HG02571 (cell line): Measurements from ENCODE around the gene CTNNA1.

Experiments used
- ATAC-seq: cut with Tn5 transposase; IDR thresholded peaks from one replicate; pipeline ENCODE4 v1.9.1; 2021; ENCODE audit warnings: mild to moderate bottlenecking, moderate library complexity; ENCODE audit not compliant: unreplicated experiment

CTNNA1 gene

DNA sequence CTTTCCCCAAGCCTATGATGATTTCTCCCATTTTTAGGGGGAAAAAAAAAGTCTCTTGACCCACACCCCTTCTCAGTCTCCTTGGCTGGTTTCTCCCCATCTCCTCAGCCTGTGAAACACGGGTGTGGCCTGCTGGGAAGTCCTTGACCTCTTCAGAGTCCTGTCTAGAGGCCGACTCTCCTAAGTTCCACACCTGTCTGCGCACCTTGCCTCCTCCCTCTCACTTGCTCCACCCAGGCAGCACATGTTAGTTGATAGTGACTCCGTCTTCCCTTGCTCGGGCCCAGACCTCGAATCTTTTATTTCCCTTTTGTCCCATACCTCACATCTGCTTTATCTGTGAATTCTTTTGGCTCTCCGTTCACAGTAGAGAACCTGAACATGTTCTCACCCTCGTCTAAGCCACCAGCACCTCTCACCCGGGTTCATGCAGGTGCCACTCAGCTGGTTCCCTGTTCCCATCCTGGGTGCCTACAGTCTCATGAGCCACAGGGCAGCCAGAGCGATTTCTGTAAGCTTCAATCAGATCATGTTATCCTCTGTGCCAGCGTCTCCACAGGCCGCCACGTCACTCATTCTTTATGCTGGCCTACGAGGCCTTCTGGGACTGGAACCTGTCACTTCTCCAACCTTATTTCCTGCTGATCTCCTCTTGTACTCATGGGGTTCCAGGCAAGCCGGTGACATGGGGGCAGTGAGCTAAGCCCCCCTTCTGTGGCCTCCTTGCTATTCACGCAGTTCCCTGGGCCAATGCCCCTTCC lies 173.6 kb downstream of the CTNNA1 start:
- no peak for ATAC-seq

DNA sequence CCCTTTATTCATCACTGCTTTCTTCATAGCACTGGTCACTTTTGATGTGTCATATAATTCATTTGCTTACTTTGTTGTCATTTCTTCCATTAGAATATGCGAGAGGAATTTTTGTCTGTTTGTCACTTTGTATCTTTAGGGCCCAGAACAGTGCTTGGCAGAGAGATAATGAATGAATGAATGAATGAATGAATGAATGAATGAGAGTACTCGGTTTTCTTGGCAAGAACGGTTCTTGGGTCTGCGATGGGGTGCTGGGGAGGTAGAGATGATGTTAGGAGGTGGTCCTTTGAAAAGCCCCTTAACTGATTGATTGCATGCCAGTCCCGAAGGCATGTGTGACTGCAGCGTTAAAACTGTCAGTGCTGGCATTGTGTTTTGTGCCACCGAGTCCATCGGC lies 174.3 kb downstream of the CTNNA1 start:
- ATAC-seq, result no peak

DNA sequence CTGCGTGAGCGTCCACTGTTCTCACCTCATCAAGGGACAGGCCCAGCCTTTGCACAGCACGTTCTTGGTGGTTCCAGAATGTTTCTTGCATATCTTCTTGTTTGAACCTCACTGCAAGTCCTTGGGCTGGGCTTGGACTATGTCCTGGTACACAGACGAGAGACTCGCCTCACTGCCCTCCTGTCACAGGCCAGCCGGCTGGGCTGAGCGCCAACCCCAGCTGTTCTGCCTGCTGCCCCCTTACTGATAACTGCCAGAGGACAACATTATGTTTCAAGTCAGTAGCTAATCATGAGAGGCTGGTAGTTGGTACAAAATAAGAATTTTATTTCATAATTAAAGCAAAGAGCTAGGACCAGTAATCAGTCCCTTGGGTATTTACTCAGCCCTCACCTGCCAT lies 174.8 kb downstream of the CTNNA1 start:
- ATAC-seq, result no peak

DNA sequence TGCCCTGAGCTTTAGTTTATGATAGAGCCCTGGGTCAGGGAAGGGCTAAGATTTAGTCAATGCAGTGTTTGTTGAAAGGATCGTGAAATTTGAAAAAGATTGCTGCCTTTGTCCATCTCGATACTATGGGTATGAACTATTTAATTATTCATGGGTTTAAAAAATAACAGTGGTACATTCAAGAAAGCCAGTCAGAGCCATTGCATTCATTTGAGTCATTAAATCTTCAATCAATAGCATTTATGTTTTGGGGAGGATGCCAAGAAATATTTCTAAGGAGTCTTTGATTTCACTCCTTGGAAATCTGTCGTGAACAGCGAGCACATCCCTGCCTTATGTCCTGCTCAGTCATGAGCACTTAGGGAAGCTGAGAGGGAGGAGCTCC lies 176.3 kb downstream of the CTNNA1 start:
- no peak for ATAC-seq

DNA sequence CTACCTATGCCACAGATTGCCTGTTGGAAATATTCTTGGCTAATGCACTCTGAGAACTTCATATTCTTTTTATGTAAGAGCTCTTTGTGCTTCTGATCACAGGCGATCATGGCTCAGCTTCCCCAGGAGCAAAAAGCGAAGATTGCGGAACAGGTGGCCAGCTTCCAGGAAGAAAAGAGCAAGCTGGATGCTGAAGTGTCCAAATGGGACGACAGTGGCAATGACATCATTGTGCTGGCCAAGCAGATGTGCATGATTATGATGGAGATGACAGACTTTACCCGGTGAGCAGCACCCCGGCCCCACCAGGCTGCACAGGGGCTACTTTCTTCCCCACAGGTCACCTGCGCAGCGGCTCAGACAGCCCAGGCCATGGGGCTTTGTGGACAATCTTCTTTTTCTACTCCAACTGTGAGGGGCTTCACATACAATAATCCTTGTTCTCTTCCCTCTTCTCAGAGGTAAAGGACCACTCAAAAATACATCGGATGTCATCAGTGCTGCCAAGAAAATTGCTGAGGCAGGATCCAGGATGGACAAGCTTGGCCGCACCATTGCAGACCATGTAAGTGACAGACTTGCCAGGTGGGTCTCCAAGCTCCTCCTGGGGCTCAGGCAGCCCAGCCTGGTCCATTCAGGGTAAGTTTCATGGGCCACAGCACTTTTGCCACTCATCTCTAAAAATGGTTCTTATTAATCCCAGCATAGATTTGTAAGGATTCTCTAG lies 177.3 kb downstream of the CTNNA1 start:
- ATAC-seq, result no peak

DNA sequence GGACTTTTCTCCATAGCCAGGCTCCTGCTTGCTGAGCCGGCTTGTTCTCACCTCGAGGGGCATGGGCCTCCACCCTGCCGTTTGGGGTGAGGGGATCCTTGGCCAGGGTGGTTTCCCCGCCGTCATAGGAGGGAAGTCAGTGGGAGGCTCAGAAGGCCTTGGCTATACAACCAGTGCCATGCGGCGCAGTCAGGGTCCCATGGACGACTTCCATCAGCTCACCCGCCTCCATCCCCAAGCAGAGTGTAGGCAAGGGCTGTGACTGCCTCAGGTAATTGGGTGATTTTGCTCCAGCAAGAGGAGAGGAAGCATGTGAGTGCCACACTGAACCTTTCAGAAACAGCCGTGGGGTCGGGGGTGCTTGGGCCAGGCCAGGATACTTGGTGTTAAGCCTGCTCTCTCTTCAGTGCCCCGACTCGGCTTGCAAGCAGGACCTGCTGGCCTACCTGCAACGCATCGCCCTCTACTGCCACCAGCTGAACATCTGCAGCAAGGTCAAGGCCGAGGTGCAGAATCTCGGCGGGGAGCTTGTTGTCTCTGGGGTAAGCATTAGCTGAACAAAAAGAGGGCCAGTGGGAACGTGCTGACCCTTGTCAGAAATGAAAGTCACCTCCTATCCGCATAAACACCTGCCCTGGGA lies 179.1 kb downstream of the CTNNA1 start:
- no peak for ATAC-seq

DNA sequence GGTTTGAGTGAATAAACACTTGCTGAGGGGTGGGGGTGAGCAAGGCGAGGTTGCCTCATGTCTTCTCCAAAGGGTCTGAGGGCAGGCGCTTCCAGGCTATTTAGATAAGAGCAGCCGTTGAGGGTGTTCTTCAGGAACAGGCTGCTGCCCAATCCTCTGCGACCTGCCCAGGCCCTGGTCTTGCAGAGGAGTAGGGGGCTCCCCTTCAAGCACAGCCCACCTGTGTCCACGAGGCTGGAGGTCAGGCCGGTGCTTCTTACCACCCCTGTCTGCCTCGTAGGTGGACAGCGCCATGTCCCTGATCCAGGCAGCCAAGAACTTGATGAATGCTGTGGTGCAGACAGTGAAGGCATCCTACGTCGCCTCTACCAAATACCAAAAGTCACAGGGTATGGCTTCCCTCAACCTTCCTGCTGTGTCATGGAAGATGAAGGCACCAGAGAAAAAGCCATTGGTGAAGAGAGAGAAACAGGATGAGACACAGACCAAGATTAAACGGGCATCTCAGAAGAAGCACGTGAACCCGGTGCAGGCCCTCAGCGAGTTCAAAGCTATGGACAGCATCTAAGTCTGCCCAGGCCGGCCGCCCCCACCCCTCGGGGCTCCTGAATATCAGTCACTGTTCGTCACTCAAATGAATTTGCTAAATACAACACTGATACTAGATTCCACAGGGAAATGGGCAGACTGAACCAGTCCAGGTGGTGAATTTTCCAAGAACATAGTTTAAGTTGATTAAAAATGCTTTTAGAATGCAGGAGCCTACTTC lies 180.5 kb downstream of the CTNNA1 start:
- ATAC-seq, result no peak

DNA sequence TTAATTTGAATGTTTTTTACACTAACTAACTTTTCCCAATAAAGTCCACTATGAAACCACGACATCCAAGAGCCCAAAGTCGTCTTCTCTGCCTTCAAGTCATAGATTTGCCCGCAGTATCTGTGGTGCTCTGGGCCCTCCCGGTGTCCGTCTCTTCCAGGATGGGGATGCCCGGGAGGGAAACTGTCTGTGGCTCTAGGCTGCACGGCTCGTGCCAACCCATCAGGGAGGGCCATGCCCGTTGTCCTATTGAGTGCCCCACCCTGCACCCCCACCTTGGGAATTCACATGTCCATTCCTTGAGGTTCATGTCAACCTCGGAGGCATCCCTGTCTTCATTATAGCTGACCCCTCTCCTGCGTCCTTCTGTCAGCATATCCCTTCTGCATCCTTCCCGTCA lies 181.7 kb downstream of the CTNNA1 start:
- ATAC-seq, result no peak

DNA sequence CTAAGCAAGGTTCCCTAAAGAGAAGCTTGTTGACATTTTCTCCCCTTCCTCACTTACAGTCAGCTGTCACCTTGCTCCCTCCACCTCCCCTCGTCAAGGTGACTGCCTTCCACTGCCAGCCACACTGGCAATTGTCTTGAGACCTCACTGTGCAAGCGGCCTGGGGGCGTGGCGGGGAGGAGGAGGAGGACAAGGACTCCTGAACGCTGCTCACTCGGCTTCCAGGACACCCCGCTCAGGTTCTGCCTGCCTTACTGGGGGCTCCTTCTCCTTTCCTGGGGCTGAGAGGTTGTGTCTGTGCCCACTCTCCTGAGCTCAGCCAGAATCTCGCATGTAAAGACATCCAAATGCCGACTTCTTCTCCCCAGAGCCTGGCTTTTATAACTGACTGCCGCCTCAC lies 182.2 kb downstream of the CTNNA1 start:
- no peak for ATAC-seq

DNA sequence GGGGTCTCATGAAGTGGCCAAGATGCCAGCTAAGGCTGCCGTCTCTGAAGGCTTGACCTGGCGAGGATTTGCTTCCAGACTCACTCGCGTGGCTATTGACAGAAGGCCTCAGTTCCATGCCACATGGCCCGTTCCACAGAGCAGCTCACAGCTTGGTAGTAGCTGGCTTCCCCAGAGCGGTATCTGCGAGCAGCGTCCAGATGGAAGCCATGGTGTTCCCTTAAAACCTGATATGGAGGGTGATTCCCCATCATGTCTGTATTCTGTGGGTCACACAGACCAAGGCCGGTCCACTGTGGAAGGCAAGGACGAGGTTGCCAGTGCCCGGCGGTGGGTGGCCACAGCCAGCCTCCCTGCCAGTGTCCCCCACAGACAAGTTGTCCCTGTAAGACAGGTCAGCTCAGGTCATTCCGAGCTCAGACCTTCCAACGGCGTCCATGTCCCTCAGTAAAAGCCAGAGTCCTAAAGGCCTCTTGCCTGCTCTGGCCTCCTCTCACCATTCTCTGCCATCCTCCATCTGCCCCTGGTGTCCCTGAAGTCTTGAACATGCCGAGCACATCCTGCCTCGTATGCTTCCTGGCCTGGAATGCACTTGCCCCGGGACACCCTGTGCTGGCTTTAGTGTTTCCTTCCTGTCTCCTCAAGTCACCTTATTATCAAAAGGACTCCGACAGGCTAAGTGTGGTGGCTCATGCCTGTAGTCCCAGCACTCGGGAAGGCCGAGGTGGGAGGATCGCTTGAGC lies 183.2 kb downstream of the CTNNA1 start:
- no peak for ATAC-seq

DNA sequence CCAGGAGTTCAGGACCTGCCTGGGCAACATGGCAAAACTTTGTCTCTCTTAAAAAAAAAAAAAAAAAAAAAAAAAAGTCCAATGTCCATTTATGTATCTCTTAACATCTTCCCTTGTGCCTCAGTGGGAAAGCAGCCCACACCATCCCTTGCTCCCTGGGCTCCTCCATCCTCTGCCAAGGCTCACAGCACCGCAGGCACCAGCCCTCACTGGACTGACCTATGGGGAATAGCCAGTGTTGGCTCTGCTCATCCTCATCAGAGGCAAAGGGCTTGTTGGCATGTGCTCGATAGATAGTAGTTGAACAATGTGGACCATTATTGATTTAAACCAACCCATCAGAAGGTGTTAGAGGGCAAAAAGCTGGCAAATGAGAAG lies 183.7 kb downstream of the CTNNA1 start:
- no peak for ATAC-seq

DNA sequence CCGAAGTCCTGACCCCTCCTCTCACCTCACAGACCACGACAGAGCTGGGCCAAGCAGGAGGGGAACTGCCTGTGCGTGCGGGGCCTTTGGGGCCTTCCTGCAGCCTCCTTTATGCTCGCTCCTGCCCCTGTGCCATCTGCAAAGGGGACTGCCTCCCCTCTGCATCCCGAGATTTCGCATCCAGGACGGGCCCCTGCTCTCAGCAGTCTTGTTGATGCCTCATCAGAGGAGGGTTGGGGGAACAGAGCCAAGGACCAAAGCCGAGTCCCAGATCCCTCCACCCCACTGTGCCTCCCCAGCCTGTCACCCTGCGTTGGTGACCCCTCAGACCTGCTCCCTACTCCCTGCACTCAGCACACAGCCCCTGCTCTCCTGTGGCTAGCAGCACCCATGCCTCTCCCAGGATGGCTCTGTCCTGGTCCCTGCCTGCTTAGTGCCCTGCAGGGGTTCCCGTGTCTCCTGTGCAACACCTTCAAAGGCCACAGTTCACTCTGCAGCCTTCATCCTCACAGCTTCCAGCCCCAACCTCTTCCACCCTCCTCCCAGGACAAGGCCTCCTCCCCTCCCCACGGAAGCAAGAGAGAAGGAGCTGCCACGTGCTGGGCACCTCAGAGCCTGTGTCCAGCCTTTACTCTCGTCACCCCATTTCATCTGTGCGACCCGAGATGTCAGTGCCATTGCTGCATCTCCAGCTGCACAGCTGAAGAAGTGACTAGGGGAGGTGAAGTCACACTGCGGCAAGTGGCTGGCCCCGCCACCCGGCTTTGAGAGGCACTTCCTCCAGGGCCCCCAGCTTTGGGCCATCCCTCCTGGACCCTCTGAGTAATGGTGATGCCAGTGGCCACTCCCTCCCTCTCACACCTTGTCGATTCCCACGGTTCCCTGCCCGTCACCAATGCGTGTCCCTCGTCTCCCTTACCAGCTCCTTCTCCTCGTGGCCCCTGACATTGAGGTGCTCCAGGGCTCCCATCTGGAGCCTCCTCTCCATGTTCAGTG lies 184.5 kb downstream of the CTNNA1 start:
- ATAC-seq, result no peak

DNA sequence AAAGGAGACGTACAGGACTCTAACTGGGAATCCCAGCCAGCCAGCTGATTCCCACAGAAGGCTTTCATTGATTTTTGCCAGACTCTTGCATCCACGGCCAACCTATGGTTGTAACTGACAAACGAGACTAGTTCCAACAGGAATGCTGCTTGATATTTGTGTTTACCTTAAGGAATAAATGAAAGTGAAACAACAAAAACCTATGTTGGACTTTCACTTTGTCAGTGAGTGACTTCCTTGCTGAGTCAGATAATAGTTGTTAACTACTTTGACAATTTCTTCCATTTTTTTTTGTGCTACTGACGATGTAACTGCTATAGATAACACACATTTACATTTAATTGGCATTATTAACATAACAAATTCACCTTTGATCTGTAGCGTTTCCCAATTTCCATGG lies 185.3 kb downstream of the CTNNA1 start:
- ATAC-seq, result no peak

DNA sequence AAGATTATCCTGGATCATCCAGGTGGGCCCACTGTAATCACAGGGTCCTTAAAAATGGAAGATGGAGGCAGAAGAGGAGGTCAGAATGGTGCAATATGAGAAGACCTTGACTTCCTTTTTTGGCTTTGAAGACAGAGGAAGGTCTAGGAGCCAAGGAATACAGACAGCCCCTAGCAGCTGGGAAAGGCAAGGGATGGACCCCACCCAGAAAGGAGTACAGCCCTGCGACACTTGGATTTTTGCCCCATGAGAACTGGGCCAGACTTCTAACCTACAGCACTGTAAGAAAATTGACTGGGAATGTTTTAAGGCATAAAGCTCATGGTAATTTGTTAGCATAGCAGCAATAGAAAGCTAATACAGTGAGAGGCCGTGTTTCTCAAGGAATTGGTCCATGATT lies 188.8 kb downstream of the CTNNA1 start:
- ATAC-seq, result no peak

DNA sequence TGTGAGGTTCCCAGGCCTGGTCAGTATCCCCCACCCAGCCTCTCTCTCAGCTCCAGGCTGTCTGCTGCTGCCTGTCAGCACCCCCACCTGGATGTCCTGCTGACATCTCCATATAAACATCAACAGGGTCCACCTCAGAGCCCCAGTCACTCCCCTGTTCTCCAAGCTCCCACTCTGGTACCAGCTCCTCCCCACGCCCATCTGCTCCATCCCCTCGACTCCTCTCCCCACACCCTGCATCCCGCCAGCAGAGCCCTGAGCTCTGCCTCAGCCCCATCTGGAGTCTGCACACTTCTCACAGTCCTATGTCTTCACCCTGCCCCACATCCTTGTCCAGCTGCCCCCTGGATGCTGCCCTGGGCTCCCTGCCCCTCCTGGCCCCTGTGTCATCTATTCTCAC lies 189.6 kb downstream of the CTNNA1 start:
- ATAC-seq, result no peak

DNA sequence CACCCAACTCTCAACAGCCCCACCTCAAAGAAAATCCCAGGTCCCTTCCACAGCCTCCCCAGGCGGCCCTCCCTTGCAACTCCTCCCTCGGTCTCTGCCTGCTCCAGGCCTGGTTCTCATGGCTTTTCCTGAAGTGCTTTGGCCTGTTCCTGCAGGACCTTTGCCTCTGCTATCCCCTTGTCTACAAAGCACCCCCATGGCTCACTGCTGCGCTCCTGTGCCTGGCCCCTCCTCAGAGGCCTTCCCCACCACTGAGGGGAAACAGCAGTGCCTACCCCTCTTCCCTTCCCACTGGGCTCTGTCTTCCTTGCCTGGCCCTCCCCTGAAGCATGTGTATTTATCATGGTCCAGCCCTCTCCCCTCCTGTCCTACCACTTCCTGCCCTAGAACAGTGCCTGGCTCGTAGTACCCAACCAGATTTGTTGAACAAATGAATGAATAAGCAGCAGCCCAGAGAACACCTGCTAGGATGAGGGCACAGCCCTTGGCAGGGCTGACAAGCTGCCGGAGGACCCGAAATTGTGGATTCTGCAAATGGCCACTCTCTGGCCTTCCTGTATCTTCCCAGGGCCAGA lies 190.5 kb downstream of the CTNNA1 start:
- no peak for ATAC-seq

DNA sequence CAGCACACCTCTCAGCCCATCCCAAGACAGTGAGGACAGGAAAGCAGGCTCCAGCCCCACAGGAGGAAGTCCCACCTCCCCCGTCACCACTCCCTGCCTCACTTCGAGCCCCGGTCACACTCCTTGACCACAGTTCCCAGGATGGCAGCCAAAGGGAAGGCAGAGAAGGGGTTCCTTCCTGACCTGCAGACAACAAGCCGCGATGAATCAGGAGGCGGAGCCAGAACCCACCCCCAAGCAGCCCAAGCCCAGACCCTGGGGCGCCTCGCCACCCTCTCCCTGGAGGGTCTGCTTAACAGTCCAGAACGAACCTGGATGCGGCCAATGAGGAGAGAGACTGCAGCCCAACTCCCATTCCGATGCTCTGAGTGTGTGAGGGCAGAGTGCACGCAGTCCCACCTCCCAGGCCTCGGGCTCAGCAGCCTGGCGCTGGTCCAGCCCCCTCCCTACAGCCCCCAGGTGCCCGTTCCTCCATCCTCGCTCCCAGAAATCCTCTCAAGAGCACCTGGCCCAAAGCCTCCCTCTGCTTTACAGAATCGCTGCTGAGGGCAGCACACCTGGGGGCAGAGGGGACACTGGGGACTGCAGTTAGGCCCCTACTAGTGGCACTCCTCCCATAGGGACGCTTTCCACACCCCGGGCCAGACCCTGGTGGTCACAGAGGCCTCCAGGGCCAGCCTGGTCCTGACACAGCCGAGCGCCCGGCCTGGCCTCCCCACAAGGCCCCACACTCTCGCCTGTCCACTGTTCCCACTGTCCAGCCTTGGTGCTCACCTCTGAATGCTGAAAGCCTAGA lies 191.5 kb downstream of the CTNNA1 start:
- no peak for ATAC-seq
